GM21529 (cell line): Measurements from ENCODE around the gene C9orf78.
A peak's percentile ranks its signal among the peaks of the same experiment; 100 is the strongest.

Experiments used
- ATAC-seq: cut with Tn5 transposase; IDR thresholded peaks from one replicate; pipeline ENCODE4 v1.9.1; 2021; ENCODE audit not compliant: unreplicated experiment

The C9orf78 gene, protein sequence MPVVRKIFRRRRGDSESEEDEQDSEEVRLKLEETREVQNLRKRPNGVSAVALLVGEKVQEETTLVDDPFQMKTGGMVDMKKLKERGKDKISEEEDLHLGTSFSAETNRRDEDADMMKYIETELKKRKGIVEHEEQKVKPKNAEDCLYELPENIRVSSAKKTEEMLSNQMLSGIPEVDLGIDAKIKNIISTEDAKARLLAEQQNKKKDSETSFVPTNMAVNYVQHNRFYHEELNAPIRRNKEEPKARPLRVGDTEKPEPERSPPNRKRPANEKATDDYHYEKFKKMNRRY

GRCh38 chr9:129835128-129835859 is at the start of gene C9orf78, which contains the start of gene USP20:
Gene C9orf78, minus strand, starts transcription at chr9:129835275. Its CDS starts 54 bp downstream, at chr9:129835221.
Gene USP20, plus strand, starts transcription at chr9:129835458. Its CDS starts 17,098 bp downstream, at chr9:129852556.
- peak; percentile 91 for ATAC-seq

DNA sequence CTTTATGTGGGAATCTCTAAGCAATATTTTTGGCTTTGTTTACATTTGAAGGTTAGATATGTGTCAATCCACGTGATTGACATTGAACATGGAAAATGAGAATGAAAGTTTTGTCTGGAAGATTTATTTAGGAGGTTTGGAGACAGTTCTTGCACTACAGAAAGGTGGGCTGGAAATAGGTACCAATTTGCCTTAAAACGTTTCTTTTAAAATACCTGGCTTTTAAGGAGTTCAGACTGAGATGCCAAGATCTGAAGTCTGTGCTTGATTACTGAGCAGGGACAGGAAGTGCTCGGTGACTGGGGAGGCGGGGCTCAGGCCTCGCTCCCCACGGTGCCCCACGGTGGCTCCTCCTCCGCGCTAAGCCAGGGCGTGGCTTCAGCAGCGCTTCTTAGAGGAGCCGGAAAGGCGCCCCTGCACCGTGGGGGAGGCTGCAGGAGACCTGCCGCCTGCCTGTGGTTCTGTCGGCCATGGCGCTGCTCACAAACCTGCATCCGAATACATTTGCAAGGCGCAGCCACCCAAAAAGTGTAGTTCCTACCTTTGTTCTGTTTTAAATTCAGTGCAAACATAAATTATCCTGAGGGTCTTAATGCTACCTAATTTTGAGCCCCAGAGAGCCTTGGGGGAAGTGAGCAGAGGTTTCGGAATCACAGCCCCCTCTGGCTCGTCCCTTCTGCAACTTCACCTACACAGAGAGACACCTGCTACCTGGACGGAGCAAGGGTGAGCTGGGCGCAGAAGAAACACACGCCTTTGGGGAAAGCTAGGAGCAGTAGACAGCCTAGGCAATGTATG is 49.3 kb upstream of the C9orf78 start:
- ATAC-seq: peak; percentile 51

DNA sequence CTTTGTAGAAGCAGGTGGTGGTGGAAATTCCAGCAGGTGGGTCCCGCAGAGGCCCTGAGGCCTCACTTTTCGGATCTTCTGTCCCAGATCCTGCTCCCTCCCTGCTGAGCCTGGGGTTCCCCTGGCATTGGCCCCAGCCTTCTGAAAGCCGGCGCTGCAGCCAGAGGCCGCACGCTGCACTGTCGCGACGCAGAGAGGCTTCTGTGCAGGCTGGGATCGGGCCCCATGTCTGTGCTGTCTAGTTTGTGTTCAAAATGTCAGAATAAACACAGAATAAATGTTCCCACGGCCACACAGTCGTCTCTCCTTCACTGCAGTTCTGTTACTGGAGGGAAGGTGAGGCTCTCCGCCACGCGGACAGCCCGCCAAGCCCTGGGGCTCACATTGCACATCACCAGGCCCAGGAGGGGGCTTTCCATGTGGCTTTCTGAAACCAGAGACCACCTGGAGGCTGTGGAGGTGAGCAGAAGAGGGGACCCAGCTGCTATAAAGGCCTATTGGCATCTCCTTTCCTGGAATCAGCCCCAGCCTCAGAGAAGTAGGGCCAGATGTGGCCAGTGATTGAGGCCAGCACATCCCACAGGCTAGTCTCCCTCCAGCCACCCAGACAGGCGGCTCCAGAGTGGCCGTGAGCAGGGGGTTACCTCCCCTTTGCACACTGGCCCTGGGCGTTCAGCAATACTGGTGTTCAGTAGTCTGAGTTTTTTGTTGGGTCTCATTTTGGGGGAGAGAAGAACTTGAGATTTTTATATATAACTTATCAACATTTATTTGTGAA is 46.7 kb upstream of the C9orf78 start:
- no peak for ATAC-seq

GRCh38 chr9:129880654-129881546 is 45.8 kb upstream of the C9orf78 start:
- ATAC-seq: no peak

DNA sequence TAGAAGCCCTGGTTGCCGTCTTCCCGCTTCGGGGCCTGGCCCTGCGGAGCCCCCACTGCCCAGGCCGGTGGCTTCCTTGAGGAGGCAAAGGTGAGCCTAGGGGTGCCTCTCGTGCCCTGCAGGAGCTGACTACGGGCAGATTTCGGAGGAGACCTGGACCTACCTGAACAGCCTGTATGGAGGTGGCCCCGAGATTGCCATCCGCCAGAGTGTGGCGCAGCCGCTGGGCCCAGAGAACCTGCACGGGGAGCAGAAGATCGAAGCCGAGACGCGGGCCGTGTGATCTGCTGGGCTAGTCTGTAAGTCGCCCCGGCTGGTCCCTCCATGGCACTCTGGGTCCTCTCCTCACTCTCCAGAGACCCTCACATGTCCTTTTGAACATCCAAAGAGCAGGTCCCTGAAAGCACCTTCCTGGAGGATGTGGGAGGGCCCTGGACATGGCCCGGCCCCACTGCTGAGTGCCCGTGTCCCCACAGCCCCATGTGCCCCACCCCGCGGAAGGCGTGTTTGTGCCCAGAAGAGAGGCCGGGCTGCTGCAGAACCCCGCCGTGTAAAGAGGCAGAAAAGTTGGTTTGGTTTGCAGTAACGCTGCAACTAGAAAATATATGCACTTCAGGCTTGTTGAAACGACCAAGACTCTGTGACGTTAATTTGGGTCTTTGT is 45.0 kb upstream of the C9orf78 start:
- ATAC-seq: no peak

DNA sequence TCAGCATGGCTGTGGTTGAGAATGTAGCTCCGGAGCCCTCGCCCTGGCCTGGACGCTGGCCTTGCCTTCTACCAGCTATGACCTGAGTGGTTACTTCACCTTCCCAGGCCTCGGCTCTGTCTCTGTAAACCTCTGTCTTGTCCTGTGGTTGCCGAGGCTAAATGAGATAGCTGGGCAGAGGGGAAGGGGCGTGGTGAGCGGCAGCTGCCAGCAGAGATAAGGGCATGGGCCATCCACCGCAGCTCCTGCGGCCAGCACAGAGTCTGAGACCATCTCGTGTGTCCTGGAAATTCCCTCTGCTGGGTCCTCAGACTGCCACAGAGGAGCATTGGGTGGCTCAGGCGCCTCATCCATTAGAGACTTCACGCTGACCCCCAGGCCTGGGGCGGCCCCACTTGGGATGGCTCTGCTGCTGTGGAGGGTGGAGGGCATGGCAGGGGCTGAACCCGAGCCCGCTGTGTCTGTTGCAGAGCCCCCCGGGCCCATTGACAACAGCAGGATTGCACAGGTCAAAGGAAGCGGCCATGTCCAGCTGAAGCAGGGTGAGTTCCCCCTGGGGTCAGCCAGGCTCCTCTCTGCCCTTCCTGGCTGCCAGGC is 44.1 kb upstream of the C9orf78 start:
- no peak for ATAC-seq

- ATAC-seq: no peak
These were observed 43.2 kb upstream of the C9orf78 start for GRCh38 chr9:129878291-129878690.

DNA sequence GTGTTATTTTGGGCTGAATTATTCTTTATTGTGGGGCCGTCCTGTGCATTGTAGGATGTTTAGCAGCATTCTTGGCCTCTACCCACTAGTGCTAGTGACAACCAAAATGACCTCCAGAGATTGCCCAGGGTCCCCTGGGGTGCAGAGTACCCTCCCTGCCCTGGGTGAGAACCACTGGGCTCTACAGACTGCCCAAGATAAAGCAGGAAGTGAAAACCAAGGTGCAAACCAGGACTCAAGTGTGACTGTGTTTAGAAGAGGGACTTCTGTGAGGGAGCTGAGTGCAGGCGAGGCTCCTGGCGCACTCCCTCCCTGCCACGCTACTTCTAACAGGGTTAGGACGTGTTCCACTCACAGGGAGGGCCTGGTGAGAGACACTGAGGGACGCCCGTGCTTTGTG is 41.7 kb upstream of the C9orf78 start:
- ATAC-seq: no peak

GRCh38 chr9:129875687-129876395 is 40.8 kb upstream of the C9orf78 start:
- no peak for ATAC-seq

GRCh38 chr9:129875181-129875611 is 40.1 kb upstream of the C9orf78 start:
- no peak for ATAC-seq

DNA sequence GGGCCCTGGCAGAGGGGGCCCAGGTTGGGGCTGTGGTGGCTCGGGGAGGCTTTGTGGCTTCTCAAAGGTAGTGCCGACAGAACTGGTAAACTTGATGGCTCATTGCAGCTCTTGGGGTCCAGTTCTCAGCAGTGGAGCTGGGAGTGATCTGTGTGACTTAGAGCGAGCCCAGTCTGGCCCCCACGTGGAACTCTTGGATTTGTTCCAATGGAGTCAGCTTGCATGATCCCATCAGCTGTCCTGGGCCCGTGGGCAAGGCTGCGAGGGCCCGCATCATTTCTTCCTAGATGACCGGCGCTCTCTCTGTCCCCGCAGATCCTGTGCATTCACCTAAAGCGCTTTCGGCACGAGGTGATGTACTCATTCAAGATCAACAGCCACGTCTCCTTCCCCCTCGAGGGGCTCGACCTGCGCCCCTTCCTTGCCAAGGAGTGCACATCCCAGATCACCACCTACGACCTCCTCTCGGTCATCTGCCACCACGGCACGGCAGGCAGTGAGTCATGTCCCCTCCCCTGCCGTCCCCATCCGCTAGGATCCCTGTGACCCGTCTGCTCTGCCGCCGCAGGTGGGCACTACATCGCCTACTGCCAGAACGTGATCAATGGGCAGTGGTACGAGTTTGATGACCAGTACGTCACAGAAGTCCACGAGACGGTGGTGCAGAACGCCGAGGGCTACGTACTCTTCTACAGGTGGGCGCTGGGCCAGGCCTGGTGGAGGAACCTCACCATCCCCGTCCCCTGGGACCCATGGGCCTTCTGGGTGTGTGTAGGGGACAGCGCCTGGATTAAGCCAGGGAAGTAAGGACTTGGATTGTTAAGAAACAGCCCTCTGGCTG is 39.4 kb upstream of the C9orf78 start:
- no peak for ATAC-seq

GRCh38 chr9:129873563-129874190 is 38.6 kb upstream of the C9orf78 start:
- ATAC-seq: no peak

GRCh38 chr9:129871046-129871445 is 36.0 kb upstream of the C9orf78 start:
- no peak for ATAC-seq

- no peak for ATAC-seq
These were observed 34.8 kb upstream of the C9orf78 start for GRCh38 chr9:129869585-129870501.

DNA sequence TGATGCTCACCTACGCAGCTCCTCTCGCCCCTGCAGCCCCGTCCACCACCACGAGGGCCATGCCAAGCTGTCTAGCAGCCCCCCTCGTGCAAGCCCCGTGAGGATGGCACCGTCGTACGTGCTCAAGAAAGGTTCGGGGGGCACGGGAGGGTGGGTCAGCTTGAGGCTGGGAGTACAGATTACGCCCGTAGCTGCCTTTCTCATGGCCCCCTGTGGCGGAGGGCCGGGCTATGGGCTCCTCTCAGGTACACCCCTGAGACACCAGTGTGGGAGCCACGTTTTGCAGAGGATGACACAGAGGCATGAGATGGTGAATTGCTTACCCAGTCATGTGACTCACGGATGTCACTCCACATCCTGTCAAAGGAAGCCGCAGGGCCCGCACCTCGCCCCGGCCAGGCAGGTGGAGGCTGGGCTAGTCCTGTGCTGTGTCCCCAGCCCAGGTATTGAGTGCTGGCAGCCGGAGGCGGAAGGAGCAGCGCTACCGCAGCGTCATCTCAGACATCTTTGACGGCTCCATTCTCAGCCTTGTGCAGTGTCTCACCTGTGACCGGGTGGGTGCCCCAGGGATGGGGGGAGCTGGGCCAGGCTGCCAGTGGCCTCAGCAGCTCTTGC is 33.9 kb upstream of the C9orf78 start:
- ATAC-seq: no peak
